Transverse colon (tissue), 4 donors: ENCODE results near the gene NUP98.

Experiments used
- CTCF ChIP-seq, 5 experiments: fragments of 200-600 bp in 3 of 5; fragments of 450-650 bp in 2 of 5; sonication (generic) in 3 of 5; IDR thresholded peaks; 1 replicate in 2 of 5; 2 replicates in 3 of 5; pipeline ENCODE4 v1.5.1; 2016 to 2017; ENCODE audit warnings: antibody characterized with exemption in 5 of 5, inconsistent platforms in 3 of 5, mild to moderate bottlenecking in 2 of 5, moderate library complexity in 1 of 5
- EP300 ChIP-seq: sonication (generic); formaldehyde crosslinking; IDR thresholded peaks from one replicate; pipeline ENCODE4 v1.6.1; 2017; ENCODE audit warnings: antibody characterized with exemption, low read depth
- POLR2A ChIP-seq: fragments of 450-650 bp; IDR thresholded peaks from one replicate; pipeline ENCODE4 v1.6.1; 2016; ENCODE audit warnings: antibody characterized with exemption, mild to moderate bottlenecking, moderate library complexity
- POLR2AphosphoS5 ChIP-seq, 3 donors: sonication (generic); formaldehyde crosslinking; IDR thresholded peaks; one replicate each; pipeline ENCODE4 v1.6.1; 2016; ENCODE audit warnings: antibody characterized with exemption in 3 of 3

- no peak for TF ChIP-seq POLR2AphosphoS5 (IDR thresholded peaks at IDR 0.05)
- TF ChIP-seq CTCF (IDR thresholded peaks at IDR 0.05) = no peak
- no peak for TF ChIP-seq POLR2A
- TF ChIP-seq EP300 = no peak
Observed at GRCh38 chr11:3737386-3737933, 59.9 kb downstream of the NUP98 start.
